Measurements from ENCODE around the gene CELF1.

DNA sequence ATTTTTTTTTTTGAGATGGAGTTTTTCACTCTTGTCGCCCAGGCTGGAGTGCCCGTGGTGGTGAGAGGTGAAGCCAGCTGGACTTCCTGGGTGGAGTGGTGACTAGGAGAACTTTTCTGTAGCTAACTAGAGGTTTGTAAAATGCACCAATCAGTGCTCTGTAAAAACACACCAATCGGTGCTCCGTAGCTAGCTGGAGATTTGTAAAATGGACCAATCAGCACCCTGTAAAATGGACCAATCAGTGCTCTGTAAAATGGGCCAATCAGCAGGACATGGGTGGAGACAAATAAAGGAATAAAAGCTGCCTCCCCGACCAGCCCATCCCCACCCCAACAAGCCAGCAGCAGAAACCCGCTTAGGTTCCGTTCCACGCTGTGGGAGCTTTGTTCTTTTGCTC lies 99.6 kb downstream of the CELF1 start:
- TF ChIP-seq POLR2A (IDR thresholded peaks at IDR 0.05) = no peak
- TF ChIP-seq, protein P1, sequence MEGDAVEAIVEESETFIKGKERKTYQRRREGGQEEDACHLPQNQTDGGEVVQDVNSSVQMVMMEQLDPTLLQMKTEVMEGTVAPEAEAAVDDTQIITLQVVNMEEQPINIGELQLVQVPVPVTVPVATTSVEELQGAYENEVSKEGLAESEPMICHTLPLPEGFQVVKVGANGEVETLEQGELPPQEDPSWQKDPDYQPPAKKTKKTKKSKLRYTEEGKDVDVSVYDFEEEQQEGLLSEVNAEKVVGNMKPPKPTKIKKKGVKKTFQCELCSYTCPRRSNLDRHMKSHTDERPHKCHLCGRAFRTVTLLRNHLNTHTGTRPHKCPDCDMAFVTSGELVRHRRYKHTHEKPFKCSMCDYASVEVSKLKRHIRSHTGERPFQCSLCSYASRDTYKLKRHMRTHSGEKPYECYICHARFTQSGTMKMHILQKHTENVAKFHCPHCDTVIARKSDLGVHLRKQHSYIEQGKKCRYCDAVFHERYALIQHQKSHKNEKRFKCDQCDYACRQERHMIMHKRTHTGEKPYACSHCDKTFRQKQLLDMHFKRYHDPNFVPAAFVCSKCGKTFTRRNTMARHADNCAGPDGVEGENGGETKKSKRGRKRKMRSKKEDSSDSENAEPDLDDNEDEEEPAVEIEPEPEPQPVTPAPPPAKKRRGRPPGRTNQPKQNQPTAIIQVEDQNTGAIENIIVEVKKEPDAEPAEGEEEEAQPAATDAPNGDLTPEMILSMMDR (IDR thresholded peaks at IDR 0.05) = no peak
